Measurements from ENCODE around the gene DCDC2C.

Gene DCDC2C

DNA sequence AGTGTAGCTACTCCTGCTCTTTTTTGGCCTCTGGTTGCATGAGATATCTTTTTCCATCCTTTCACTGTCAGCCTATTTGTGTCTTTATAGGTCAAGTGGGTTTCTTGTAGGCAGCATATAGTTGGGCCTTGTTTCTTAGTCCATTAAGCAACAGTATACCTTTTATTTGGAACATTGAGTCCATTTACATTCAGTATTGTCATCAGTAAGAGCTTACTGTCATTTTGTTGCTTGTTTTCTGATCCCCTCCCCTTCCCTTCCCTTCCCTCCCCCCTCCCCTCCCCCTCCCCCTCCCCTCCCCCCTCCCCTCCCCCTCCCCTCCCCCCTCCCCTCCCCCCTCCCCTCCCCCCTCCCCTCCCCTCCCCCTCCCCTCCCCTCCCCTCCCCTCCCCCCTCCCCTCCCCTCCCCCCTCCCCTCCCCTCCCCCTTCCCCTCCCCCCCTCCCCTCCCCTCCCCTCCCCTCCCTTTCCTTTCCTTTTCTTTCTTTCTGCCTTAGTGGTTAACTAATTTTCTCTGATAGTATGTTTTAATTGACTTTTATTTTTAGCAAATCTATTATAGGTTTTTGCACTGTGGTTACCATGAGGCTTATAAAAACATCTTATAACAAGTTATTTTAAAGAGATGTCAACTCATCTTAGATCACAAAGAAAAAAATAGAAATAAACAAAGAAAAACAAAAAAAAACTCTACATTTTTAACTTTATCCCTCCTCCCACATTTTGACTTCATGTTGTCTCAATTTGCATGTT is 13.2 kb upstream of the DCDC2C start:
- TF ChIP-seq EGR1 (IDR thresholded peaks at IDR 0.05), result no peak
- TF ChIP-seq, protein P1, sequence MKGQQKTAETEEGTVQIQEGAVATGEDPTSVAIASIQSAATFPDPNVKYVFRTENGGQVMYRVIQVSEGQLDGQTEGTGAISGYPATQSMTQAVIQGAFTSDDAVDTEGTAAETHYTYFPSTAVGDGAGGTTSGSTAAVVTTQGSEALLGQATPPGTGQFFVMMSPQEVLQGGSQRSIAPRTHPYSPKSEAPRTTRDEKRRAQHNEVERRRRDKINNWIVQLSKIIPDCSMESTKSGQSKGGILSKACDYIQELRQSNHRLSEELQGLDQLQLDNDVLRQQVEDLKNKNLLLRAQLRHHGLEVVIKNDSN (IDR thresholded peaks at IDR 0.05), result no peak
- no peak for TF ChIP-seq YY1 (IDR thresholded peaks at IDR 0.05; ENCODE audit: low read depth)
- no peak for TF ChIP-seq FOXM1 (IDR thresholded peaks at IDR 0.05; ENCODE audit: borderline replicate concordance, low read depth)
- TF ChIP-seq RAD21 (IDR thresholded peaks at IDR 0.05; ENCODE audit: low read depth), result no peak
- TF ChIP-seq NFIC (IDR thresholded peaks at IDR 0.05), result no peak
- no peak for TF ChIP-seq EP300 (IDR thresholded peaks at IDR 0.05; ENCODE audit: borderline replicate concordance)
- no peak for TF ChIP-seq TCF12 (IDR thresholded peaks at IDR 0.05; ENCODE audit: low read depth)
- no peak for TF ChIP-seq TAF1 (IDR thresholded peaks at IDR 0.05; ENCODE audit: low read depth)
- TF ChIP-seq, protein P2, sequence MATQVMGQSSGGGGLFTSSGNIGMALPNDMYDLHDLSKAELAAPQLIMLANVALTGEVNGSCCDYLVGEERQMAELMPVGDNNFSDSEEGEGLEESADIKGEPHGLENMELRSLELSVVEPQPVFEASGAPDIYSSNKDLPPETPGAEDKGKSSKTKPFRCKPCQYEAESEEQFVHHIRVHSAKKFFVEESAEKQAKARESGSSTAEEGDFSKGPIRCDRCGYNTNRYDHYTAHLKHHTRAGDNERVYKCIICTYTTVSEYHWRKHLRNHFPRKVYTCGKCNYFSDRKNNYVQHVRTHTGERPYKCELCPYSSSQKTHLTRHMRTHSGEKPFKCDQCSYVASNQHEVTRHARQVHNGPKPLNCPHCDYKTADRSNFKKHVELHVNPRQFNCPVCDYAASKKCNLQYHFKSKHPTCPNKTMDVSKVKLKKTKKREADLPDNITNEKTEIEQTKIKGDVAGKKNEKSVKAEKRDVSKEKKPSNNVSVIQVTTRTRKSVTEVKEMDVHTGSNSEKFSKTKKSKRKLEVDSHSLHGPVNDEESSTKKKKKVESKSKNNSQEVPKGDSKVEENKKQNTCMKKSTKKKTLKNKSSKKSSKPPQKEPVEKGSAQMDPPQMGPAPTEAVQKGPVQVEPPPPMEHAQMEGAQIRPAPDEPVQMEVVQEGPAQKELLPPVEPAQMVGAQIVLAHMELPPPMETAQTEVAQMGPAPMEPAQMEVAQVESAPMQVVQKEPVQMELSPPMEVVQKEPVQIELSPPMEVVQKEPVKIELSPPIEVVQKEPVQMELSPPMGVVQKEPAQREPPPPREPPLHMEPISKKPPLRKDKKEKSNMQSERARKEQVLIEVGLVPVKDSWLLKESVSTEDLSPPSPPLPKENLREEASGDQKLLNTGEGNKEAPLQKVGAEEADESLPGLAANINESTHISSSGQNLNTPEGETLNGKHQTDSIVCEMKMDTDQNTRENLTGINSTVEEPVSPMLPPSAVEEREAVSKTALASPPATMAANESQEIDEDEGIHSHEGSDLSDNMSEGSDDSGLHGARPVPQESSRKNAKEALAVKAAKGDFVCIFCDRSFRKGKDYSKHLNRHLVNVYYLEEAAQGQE (IDR thresholded peaks at IDR 0.05; ENCODE audit: low read depth), result no peak
- TF ChIP-seq CEBPB (IDR thresholded peaks at IDR 0.05), result no peak
- TF ChIP-seq, protein P3, sequence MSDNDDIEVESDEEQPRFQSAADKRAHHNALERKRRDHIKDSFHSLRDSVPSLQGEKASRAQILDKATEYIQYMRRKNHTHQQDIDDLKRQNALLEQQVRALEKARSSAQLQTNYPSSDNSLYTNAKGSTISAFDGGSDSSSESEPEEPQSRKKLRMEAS (IDR thresholded peaks at IDR 0.05), result no peak
- no peak for TF ChIP-seq TEAD4 (IDR thresholded peaks at IDR 0.05)
- no peak for TF ChIP-seq ZBTB7A (IDR thresholded peaks at IDR 0.05; ENCODE audit: low read depth)
- no peak for TF ChIP-seq CREB1 (IDR thresholded peaks at IDR 0.05; ENCODE audit: low read depth)

DNA sequence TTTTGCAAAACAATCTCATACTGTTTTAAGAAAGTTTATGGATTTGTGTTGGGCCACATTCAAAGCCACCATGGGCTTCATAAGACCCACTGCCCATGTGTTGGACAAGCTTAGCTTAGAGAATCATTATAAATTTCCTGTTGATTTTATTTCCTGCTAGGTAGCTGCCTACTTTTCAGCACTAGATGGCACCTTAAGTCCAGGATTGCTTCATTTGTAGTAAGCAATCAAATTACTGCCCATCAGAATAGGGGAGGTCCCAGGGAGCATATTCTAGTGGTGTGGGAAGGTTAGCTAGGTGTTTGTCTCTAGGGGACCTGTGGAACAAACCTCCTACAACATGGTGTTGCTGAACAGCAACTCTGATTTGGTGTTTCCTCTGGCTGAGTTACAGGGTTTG is 11.0 kb upstream of the DCDC2C start:
- TF ChIP-seq TAF1 (IDR thresholded peaks at IDR 0.05; ENCODE audit: low read depth), result no peak
- TF ChIP-seq RAD21 (IDR thresholded peaks at IDR 0.05; ENCODE audit: low read depth), result peak; percentile 76

DNA sequence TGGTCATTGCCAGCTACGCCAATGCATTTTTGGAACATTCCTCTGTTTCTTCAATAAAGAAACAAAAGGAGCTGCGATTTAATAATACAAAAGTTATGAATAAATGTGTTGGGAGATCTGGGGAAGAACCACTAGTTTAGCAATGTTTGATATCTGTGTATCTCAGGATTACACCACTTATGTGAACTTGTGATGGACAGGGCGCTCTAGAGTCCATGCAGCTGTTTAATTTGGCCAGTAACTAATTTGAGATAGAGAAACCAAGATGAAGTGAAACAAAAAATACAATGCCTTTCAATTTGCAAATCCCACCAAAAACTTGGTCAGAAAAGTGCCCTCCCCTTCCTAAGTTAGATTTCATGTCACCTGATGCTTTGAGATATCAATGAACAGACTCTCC is 6.8 kb upstream of the DCDC2C start:
- TF ChIP-seq EGR1 (IDR thresholded peaks at IDR 0.05), result no peak
- TF ChIP-seq TEAD4 (IDR thresholded peaks at IDR 0.05), result no peak
- no peak for TF ChIP-seq ZBTB7A (IDR thresholded peaks at IDR 0.05; ENCODE audit: low read depth)
- TF ChIP-seq YY1 (IDR thresholded peaks at IDR 0.05; ENCODE audit: low read depth), result no peak
- no peak for TF ChIP-seq CEBPB (IDR thresholded peaks at IDR 0.05)
- TF ChIP-seq, protein P2 (IDR thresholded peaks at IDR 0.05; ENCODE audit: low read depth), result no peak
- no peak for TF ChIP-seq RAD21 (IDR thresholded peaks at IDR 0.05; ENCODE audit: low read depth)
- no peak for TF ChIP-seq NFIC (IDR thresholded peaks at IDR 0.05)
- TF ChIP-seq FOXM1 (IDR thresholded peaks at IDR 0.05; ENCODE audit: borderline replicate concordance, low read depth), result no peak
- no peak for TF ChIP-seq TCF12 (IDR thresholded peaks at IDR 0.05; ENCODE audit: low read depth)
- TF ChIP-seq, protein P3 (IDR thresholded peaks at IDR 0.05), result no peak
- no peak for TF ChIP-seq TAF1 (IDR thresholded peaks at IDR 0.05; ENCODE audit: low read depth)
- no peak for TF ChIP-seq EP300 (IDR thresholded peaks at IDR 0.05; ENCODE audit: borderline replicate concordance)

DNA sequence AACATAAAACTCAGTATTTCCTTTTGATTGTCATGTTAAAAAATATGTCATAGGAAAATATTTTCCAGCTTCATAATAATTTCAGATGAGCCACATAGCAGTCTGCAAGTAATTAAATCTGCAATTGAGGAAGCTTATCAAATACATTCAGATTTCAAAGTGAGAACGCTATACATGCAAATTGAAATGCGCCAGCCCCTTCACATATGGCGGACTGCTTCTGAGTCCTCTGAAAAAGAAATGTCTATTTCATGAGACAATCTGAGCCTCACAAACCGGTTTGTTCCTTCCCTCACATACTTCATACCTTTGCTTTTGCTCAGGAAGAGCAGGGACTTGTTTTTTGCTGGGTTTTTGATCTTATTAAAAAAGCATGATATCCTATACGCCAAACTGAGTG is 2.3 kb upstream of the DCDC2C start:
- TF ChIP-seq, protein P3 (IDR thresholded peaks at IDR 0.05), result no peak
- TF ChIP-seq EGR1 (IDR thresholded peaks at IDR 0.05), result no peak
- no peak for TF ChIP-seq ZBTB7A (IDR thresholded peaks at IDR 0.05; ENCODE audit: low read depth)
- TF ChIP-seq, protein P2 (IDR thresholded peaks at IDR 0.05; ENCODE audit: low read depth), result no peak
- no peak for TF ChIP-seq TEAD4 (IDR thresholded peaks at IDR 0.05)

Measured in Ishikawa (cell line).